GM23248 (cell line): ENCODE data around the gene LARP1B.

Experiments used
- EZH2 ChIP-seq: fragments of 200-600 bp; sonication (generic); IDR thresholded peaks from 2 replicates; pipeline ENCODE4 v1.6.1; 2018; ENCODE audit warnings: antibody characterized with exemption, mild to moderate bottlenecking; ENCODE audit not compliant: insufficient read depth, poor library complexity, severe bottlenecking
- EZH2phosphoT487 ChIP-seq: fragments of 200-600 bp; sonication (generic); IDR thresholded peaks from 2 replicates; pipeline ENCODE4 v1.6.1; 2018; ENCODE audit warnings: antibody characterized with exemption, moderate library complexity, mild to moderate bottlenecking, low read depth; ENCODE audit not compliant: insufficient read depth

GRCh38 chr4:128256539-128256938 is 195.4 kb downstream of the LARP1B start:
- TF ChIP-seq EZH2 (no peak), EZH2phosphoT487 (no peak)
